HG03108 (cell line): ENCODE data around the gene FLNC.

Source experiments
- ATAC-seq: cut with Tn5 transposase; IDR thresholded peaks from one replicate; pipeline ENCODE4 v1.9.1; 2021; ENCODE audit warnings: moderate library complexity; ENCODE audit not compliant: unreplicated experiment

FLNC gene

DNA sequence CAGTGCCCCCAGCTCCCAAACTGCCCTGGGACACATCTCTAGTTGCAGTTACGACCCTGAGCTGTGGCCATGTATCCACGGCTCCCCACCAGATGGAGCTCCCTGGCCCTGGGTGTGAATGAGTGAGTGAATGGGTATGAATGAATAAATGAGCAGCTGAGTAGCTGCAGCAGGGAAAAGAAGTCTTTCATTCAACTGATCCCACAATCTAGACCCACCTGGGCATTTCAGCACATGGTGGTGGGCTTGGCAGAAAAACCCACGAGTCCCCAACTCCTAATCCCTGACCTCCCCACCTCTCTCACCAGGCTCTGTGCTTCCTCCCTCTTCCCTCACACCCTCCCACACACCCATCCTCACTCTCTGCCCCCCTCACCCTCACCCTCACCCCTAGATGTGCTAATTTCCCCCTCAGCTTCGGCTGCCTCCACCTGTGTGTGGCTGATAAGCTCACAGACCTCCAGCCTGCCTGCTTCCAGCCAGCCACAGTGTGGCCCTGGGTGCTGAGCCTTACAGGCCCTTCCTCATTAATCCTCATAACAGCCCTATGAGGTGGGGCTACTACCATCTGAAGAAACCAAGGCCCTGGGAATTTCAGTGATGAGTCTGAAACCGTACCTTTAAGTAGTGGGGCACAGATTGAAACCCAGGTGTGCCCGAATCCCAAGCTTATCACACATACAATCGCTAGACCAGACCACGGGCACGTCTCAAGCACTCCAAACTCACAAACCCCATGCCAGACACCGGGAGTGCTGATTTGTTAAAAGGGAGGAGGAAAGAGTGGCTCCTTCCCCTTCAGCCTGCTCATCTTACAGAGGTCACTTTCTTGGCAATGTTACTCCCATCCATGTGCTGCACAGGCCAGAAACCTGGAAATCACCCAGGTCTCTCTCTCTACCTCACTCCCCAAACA, 30.2 kb downstream of the FLNC start:
- ATAC-seq = no peak

DNA sequence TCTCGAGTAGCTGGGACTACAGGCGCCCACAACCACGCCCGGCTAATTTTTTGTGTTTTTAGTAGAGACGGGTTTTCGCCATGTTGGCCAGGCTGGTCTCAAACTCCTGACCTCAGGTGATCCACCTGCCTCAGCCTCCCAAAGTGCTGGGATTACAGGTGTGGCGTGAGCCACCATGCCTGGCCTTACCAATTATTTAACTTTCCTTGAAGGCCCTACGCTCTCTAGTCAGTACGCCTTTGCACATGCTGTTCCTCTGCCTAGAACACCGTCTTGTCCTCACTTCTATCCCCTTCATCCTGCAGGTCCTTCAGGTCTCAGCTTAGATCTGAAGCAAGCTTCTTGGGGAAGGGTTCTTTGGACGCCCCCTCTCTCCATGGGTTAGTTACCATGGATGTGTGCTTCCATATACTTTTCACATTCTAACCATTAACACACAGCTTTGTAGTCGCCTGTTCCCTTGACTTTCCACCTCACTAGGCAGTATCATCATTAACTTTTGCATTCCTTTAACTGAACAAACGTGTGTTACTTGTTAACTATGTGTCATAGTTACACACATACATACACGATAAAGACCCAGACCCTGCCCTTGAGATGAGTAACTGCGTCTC, 31.9 kb downstream of the FLNC start:
- no peak for ATAC-seq

DNA sequence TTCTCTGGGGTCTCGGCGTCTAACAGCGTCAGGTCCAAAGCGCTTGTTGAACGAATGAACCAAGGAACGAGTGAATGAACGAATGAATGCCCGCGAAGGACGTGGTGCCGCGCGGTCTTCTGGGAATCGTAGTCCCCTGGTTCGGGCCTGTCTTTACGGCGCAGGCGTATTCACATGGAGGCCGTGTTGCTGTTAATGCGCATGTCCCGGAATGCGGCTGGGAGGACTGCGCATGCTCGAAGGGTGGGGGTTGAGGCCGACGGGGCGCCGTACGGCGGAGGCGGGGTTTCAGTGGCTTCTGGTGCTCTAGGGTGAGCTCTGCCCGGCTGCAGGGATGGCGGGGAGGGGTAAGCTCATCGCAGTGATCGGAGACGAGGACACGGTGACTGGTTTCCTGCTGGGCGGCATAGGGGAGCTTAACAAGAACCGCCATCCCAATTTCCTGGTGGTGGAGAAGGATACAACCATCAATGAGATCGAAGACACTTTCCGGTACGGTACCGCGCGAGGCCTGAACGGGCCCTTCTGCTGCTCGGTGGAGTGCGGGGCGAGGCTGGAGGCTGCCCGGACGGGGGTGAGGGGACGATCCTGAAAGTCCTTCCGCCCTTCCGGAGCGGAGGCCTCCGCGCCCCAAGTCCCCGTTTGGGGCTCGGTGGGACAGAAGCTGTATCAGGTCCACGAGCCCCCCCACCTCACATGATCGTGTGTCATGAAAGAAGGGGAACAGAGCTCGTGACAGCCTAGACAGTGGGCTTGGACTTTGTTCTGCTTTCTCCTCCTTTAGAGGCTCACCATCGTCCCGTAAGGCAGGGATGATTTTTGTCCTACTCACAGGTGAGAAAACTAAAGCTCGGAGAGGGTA, 32.6 kb downstream of the FLNC start, which contains the start of gene ATP6V1F:
ATP6V1F (plus strand) TSS at position 286 of the 862 bp plus-strand sequence; CDS start at position 335, 49 bp downstream.
- peak; percentile 81 for ATAC-seq

DNA sequence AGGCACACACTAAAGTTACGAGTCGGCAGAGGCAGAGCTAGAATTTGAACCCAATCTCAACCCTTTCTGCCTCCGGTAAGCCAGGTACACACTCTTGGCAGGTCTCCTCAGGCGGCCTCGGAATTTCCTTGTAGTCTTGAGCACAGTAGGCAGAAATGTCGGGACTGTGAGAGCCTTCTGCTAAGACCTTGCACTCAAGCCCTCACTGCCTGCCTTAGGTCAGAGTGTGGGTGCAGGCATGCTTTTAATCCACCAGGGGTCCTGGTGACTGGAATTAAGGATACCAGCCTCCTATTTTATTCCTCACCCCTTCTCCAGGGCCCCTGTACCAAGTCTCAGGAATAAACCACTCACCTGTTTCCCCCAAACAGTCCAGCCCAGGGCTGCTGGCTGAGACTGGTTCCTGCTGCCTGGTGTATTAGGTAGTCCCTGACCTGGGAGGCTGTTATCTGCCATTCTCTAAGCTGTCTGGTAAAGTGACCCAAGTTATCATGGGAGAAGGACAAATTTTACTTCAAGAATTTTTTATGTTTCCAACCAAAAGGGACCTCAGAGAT, 33.3 kb downstream of the FLNC start:
- no peak for ATAC-seq

DNA sequence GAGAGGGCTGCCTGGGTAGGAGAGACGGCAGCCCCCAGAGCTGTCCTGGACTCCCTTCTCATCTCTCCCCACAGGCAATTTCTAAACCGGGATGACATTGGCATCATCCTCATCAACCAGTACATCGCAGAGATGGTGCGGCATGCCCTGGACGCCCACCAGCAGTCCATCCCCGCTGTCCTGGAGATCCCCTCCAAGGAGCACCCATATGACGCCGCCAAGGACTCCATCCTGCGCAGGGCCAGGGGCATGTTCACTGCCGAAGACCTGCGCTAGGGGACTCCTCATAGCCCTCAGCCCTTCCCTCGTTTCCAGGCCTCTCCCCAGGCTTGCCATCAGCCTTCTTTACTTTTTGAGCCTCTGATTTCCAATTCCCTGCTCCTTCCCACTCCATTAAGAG, 35.1 kb downstream of the FLNC start:
- no peak for ATAC-seq

DNA sequence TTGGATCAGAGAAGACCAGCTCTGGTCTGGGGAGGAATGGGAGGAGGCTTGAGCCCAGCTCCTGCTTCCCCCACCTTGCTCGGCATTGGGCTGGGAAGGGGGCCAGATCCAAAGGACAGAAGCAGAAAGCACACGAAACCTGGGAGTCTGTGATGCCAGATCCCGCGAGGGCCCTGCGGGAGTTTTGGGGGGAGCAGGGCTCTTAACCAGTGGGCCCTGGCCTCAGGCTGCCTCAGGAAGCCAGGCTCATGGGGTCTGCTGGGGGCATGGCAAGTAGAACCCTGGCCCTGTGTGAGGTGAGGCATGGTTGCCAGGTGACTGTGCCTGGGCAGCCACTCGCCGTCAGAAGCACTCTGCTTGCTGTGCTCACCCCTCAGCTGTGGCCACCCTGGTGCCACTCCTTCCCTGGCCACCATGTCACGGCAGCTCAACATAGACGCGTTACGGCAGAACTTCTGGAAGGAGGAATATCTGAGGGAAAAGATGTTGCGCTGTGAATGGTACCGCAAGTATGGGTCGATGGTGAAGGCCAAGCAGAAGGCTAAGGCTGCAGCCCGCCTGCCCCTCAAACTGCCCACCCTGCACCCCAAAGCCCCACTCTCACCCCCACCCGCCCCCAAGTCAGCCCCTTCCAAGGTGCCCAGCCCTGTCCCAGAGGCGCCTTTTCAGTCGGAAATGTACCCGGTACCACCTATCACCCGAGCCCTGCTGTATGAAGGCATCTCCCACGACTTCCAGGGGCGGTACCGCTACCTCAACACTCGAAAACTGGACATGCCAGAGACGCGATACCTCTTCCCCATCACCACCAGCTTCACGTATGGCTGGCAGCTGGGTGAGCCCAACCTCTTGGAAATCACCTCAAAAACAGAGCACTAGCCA, 36.0 kb downstream of the FLNC start:
- no peak for ATAC-seq

DNA sequence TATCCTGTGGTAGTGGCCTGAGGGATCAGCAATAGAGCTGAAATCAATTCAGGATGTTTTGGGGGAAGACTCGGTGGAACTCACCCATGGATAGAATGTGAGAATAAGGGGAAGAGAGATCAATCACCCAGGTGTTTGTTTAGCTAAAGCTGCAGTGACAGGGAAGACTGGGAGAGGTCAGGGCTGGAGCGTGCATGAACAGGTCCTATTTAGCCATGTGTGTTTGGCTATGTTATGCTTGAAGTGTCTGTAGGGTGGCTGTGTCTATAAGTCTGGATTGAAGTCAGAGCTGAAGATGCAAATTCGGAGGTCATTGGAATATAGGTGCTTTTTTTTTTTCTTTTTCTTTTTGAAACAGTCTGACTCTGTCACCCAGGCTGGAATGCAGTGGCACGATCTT, 37.0 kb downstream of the FLNC start:
- ATAC-seq = no peak

DNA sequence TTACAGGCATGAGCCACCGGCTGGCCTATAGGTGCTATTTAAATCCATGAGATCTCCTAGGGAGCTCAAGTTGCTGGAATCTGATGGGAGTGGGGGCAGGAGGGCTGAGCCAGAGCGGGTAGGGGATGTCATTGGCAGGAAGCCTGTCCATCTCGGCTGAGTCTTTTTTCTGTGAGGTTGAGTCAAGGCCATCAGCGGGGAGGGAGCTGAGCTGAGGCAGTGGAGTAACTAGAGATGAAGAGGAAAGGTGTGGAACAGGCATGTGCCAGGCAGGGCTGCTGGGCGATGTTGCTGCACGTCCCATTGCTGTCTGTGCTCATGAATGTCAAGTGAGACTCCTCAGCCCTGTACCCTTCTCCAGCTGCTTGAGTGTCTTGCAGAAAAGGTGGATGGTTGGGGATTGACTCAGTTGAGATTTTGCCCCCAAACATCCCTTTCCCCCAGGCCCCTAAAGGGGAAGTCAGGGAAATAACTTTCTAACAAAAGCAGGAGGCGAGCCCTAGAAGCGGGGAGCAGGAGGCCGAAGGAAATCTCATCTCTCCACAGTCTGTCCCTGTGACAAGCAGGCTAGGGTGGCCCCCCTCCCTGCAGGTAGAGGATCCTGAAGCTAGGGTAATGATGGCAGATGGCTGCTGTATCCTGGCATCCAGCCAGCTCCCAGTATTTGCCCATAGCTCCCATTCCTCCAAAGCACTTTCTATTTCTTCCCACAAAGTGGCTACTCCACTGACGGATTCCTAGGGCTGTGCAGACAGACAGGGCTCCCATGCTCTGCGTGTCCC, 37.8 kb downstream of the FLNC start:
- no peak for ATAC-seq

DNA sequence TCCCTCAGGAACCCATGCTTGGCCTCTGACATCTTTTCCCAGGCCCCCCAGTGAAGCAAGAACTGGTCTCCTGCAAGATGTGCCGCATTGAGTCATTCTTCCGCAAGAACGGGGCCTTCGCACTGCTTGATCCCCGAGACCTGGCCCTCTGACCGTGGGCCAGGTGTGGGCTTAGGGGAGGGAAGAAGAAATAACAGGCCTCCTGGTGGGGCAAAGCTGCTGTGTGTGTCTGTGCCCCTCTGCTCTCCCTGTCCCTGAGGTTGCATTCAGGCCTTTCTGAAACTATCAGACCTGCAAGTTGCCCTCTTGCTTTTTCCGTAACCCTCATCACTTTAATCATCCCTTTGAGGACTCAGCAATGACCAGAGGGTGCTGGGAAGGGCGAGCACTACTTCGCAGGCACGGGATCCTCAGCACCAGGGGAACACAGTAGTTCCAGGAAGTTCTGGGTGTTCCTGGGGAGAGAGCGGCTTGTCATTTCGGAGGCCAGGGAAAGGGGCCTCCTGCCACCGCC, 38.5 kb downstream of the FLNC start:
- ATAC-seq = no peak

DNA sequence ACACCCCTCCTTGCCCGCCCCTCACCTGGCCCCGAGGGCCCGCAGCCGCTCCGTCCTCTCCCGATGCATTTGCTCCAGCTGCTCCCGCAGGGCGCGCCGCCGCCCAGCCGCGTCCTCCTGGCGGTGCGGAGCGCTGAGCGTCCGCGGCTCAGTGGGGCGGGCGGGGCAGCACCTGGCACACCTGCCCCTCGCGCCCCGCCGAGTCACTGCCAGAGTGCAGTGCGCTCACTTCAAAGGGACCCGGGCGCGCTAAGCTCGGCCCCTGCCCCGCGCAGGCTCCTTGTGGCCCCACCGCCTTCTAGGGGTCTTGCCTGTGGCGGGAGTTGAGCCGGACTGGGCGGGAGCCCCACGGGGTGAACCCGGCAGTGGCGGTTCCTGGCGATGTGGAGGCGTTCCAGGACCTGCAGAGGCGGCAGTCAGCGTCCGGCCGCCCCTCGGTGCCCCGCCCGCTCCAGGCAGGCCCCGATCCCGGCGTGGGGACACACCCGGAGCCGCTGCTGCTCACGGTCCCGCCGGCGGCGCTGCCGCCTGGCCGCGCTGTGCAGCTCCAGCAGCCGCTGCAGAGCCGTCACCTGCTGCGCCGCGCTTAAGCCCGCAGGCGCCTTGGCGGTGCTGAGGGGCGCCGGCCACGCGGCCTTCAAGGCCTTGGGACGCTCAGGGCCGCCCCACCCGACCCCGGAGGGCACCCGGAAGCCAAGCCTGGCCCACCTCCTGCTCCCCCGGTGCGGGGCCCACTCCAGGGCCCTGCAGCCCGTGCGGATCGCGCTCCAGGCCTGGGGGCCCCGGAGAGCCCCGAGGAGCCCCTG, 39.1 kb downstream of the FLNC start:
- no peak for ATAC-seq

DNA sequence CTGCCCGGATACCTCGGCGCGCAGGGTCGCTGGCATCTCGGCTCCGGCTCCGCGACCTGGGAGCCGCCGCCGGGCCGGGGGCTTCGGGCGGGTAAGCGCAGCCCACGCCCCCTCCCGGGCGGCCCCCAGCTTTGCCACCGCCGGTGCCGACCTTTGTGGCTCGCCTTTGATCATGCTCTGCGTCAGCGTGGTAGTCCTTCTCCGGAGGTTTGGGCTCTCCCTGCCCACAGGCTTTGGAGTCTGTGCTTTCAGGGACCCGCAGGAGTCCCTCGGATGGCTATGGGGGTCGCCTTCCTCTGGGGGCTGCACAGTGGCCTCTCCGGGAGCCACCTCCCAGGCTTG, 39.7 kb downstream of the FLNC start:
- ATAC-seq = no peak

DNA sequence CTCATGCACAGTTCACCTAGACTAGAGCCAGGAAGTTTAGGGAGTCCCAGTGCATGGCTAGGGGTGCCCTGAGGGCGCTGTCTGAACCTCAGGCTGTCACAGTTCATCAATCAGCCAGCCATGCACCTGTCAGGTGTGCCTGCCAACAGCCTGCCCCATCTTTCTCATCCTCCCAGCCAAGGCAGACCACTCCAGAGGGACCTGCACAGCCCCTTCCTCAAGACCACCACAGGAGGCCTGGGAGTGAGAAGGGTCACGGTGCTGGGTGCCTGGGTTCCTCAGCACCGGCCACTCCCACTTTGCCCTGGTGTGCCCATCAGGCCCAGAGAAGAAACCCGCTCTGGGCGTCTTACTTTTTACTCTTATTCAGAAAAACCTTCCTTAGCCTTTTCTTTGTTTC, 40.8 kb downstream of the FLNC start:
- ATAC-seq = no peak

DNA sequence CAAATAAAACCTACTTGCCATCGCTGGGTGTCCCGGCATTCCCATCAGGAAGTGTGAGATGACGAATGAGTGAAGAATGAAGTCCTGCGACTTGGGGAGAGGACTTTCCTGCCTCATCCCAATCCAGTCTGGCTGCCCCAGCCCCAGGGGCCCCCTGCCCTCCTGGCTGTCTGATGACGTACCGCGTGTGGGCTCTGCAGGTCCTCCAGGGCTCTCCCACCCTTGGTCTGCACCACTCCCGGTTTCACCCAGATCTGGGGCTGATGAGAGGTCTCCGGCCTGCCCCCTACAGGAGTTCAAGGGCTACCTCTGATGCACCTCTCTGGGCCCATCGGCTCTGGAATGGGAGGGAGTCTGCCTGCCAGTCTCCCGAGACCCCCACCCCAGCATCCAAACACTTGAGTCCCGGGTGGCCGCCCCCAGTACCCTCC, 42.2 kb downstream of the FLNC start:
- no peak for ATAC-seq

DNA sequence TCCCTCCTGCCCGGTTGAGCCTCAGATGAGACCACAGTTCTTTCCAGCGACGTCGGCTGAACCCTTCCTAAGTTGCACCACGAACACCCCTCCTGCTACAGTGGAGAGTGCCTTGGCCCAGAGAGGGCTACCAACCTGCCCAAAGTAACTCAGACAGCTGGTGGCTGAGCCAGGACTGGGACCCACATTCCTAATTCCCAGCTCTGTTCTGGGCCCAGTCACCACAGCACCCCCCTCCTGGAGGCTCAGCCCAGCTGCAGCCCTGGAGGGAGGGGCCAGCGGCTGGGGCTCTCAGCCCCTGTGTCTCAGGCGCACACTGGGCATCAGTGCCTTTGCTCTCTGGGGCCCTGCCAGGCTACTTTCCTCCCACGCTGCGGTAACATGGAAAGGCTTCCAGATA, 43.0 kb downstream of the FLNC start:
- ATAC-seq = no peak

DNA sequence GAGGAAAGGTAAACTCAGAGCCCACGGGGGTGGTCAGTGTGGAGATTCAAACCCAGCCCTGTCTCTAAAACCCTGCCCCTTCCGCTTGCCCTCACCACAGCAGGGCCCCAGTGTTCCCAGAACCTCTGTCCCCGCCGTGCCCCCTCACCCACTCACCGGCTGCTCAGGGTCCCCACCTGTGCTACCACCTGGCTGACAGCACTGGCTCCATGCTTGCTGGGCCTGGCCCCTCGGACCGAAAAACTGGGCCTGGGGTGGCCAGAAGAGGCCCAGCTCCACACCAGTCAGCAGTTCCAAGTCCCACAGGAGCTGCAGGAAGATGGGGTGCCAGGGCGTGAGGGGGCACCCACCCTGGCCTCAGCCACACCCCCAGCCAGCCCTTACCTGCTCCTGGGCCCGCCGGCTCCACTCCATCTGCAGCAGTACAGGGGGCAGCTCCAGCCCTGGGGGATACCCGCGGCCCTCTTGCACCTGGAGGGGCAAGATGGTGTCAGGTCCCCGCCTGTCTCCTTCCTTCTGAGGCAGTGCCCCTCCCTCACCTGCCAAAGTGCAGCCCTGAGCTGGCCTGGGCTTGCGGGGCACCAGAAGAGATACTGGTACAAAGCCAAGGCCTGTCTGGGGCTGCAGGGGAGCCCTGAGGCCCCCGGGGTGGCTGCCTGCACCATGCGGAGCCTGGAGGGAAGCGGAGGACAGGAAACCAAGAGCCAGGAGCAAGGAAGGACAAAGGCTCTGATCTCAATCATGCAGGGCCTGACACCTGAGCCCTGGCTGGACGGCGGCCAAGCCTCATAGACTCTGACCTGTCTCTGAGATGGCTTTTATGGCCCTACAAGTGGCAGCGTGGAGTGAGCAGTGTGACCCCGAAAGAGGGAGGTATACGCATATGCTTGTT, 44.2 kb downstream of the FLNC start:
- ATAC-seq = no peak

DNA sequence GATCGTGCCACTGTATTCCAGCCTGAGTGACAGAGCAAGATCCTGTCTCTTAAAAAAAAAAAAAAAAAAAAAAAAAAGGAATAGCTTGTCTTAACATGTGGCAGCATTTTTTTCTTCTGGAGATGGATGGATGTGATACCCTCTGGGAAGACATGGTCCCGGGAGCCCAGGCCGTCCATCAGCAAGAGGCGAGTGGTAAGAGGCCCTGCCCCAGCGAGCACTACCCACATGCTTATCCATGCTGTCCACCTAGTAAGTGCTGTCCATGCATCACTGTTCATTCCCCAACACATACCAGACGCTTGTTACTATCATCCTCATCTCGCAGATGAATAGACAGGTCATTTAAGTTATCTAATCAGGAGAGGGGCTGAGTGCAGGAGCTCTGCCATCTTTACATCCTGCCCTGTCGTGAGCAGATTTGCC, 45.3 kb downstream of the FLNC start:
- no peak for ATAC-seq

DNA sequence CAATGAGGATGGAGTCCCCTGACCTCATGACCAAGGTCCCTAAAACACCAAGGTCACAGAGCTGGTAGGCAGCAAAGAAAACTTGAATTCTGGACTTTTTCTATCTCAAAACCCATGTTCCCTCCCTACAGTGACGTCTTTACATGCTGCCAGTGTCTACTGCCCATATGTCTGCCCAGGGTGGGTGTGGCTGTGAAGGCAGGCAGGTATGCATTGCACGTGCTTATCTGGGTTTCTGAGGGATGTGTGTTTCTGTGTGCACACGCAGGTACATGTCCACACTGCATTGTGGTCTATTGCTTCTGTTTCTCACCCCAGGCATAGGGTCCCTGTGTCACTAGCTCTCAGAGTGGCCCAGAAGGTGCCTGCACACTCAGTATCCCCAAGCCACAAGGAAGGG, 45.9 kb downstream of the FLNC start:
- ATAC-seq = no peak
